GM20431 (cell line): ENCODE data around the gene RGS16.

Experiments used
- in situ Hi-C: fragments of 300-500 bp; cut with MseI, MboI; formaldehyde crosslinking; loops from one replicate; pipeline ENCODE4 v1.15.0; 2020; ENCODE audit warnings: low sequenced_read_pairs; ENCODE audit not compliant: unreplicated experiment

Gene RGS16

DNA sequence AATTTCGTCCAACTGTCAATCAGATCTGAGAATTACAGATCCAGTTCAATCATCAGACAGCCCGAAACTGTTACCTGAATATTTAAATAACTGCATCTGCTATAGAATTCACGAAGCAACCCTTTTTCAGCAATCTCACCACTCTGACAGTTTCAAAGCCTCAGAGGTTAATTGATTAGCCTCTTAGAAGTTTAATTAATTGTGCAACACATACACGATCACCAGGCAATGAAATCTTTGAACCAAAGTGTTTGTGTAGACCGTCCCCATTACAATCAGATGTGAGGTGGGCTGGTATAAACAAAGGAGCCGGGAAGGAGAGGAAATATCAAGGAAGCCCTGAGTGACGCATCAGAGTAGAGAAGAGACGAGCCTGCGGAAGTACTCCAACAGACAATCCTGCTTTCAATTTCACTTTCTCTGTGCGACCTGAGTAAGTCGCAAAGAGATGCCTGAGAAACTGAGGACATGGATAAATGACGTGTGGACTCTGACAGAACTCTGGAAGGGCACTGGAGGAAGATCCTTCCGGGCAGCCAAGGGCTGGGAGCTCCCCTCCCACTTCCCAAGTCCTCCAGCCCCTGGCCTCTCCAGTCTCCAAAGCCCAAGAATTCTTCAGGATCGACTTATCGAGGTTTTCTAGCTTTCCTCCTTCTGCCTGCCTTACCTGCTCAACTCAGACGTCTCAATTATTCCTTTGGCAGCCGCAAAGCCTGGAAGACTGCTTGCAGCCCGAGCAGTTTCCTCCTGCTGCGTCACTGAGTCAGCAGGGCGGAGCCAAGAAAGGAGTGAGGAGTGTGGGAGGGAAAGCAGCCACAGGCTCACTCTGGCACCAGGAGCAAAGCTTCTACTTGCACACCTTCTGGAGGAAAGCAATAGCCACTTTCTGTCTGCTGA, 15.4 kb downstream of the RGS16 start, which contains the start of gene RNASEL:
TSS of gene RNASEL (minus strand) at position 757 of the 897 bp plus-strand sequence. CDS start 2,450 bp downstream, outside the sequence.
- in situ Hi-C loops, result no loop called here

DNA sequence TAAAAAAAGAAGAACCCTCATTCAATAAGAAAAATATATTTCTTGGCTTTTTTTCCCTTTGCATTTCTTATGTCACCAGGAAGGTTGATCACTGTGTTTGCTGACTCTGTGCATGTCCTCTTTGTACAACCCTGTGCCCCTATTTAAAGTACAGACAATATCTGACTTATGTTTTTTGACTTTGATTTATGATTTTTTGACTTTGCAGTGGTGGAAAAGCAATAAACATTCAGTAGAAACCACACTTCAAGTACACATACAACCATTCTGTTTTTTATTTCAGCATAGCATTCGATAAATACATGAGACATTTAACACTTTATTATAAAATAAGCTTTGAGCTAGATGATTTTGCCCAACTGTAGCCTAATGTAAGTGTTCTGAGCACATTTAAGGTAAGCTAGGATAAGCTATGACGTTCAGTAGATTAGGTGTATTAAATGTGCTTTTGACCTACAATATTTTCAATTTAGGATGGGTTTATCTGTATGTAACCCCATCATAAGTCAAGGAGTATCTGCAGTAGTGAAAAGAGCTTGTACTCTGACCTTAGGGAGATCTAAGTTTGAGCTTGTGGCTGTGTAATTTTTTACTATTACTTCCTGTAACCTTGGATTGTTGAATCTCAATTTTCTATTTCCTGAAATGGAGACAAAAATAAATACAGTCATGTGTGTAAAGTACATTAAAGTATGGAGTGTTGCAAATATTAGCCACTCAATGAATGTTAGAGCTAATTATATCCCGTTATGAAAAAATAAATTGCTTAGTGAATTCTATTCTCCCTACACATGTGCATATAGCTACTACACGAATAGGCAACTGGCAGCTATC, 16.3 kb downstream of the RGS16 start:
- in situ Hi-C loops, result no loop called here

DNA sequence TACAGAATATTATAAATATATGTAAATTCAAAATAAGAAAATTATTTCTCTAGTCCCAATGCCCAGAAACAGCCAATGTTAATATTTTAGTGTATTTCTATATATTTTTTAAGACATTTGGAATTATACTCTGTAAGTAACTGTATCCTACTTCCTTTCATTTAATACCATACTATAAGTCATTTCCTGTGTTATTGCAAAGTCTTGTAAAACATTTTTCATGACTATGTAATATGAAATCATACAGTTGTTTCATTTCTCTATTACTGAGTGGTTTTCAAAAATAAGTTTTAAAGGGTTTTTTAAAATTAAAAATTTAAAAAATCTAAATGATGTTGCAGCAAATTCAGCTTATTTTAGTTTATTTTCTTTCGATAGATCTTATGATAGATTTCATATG, 17.1 kb downstream of the RGS16 start:
- in situ Hi-C loops, result no loop called here

DNA sequence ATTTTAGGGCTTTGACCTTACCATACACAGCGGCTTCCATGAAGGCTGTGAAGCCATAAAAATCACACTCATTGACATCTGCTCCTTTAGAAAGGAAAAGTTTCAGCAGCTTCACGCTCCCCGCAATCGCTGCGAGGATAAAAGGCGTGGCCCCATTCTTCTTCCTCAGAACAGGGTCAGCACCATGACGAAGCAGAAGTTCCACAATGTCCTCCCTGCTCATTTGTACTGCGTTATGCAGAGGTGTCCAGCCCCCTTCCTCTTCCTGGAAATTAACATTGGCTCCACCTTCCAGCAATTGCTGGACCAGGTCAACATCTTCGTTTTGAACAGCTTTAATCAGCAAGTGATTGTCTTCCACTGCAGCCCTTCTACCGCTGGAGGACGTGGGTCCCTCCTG, 17.8 kb downstream of the RGS16 start:
- in situ Hi-C loops, result no loop called here

DNA sequence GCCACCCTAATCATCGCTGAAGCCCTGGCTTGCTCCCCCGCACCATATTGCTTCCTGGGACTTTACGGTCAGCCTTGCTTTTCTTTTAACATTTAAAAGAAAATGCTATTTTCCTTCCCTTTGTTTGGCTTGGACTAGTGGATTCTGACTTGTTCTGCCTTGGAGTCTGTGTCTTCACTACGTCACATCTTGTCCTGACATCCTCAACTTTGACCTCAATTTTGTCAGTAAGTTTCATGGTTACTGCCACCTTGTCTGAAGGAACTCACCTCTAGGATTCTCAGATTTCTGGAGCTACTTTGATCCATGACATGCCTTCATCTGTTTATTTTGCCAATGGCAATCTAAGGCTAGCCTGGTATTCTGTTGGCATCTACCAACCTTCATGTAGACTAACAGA, 19.4 kb downstream of the RGS16 start:
- in situ Hi-C loops, result no loop called here

DNA sequence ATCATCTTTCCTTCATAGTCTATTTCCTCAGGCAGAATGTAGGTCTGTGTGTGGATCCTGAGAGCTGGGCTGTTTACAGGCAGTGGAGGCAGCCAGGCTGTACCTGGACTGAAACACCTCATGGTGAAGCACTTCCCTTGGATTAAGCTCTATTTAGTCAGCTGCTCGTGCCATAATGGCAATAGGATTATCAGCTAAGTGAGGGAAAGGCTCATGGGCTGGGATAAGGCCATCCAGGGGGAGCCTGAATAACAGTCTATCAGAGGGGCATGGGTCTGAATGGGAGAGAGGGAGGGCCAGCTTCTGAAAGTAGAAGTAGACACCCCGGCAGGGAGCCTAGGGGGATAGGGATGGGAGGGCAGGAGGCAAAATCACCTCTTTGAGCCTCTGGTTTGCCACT, 23.5 kb downstream of the RGS16 start:
- in situ Hi-C loops, result no loop called here

DNA sequence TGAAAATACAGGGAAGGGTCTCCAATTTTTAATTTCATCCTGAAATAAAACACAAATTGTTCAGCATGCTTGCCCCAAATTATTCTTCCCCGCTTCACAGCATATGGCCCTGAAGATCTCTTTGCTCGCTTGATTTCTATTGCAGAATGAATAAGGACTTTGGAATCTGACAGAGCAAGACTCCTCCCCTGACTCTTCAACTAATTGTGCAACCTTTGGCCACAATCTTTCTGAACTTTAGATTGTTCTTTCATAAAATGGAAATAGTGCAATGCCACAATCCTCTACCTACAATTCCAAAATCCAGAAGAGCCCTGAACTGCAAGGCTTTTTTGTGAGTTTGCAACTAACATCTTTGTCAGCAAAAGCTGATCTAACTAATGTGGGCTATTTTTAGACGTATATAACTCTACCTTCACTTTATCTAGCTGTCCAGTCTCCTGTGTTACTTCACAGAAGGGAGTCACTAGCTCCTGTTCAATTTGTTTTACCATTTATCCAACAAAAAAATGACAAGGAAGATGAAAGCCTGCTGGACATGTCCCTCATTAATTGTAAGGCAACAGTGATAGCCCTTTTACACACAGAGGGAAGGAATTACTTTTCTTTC, 28.5 kb downstream of the RGS16 start:
- in situ Hi-C loops, result no loop called here

DNA sequence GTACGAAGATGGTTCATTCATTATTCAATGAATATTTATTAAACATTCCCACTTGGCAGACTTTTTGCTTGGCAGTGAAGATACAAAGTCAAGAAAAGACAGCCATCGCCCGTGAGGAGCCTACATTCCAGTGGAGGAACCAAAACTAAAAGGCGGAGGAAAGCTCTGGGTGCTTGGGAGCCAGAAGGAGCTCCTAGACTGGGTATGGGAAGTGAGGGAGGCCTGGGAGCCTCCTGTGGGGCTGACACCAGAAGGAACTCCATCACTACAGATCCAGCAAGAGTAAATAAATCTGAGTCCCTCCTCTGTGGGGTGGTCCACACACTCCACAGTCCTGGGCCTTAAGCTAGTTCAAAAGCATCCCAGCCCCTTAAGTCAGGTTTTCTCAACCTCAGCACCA, 30.0 kb downstream of the RGS16 start:
- in situ Hi-C loops, result no loop called here

DNA sequence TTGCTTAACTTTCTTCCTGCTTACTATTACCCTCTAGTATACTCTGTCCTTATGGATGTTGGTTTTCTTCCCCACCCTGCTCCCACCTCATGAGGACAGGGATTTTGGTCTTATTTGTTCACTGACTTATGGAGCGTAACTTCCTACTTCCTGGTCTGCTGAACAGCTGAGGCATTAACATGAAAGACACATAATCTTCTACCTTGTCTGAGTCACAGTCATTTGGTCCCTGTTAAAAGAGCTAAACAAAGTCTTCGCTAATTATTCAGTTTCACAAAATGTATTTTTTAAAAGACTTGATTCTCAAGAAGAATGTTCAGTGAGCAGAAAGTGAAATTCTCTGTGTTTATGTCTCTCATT, 33.6 kb downstream of the RGS16 start:
- in situ Hi-C loops, result no loop called here

DNA sequence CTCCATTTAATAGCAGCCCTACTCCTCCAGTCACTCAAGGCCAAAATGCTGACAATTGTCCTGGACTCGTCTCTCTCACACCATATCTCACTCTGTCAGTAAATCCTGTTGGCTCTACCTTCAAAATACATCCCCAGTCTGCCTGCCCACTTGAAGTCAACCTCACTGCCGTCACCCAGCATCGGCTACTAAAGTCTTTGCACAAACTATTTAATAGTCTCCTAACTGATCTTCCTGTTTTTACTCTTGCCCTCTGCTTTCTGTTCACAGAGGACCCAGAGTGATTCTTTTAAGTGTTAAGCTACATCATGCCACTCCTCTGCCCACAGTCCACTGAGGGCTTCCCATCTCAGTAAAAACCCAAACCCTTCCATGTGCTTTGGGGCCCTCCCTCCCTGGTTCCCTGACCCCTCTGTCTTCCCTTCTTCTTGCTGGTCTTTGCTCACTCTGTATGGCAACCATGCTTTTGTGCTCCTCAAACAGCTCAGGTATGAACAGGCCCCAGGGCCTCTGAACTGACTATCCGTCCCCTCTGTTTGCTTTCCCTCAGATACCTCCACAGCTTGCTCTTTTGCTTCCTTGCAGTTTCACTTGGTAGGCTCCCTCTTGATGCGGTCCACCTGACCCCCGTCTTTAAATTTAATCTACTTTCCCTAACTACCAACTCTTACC, 34.1 kb downstream of the RGS16 start:
- in situ Hi-C loops, result no loop called here

DNA sequence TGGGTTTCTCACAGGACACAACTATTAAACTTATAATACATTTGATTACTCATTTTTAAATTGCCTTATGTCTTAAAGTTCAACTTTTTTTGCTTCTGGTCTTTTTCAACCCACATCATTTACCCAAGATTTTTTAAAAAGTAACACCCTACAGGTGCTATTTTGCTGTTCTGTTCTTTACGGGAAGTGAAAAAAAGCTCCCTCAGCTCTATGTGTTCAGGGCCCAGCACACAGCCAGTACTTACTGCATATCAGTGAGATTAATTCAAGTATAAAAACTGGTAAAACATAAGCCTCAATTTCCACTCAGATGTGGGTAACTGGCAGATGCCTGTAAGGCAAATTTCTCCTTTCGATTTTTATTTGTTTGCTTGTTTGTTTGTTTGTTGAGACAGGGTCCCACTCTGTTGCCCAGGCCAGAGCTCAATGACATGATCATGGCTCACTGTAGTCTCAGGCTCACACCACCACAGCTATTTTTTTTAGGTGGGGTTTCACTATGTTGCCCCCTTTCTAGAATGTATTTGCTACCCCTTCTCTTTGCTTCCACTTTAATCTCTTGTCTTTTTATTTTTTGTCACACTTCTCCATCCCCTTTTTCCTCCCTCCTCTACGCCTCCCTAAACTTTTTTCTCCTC, 35.4 kb downstream of the RGS16 start:
- in situ Hi-C loops, result no loop called here

DNA sequence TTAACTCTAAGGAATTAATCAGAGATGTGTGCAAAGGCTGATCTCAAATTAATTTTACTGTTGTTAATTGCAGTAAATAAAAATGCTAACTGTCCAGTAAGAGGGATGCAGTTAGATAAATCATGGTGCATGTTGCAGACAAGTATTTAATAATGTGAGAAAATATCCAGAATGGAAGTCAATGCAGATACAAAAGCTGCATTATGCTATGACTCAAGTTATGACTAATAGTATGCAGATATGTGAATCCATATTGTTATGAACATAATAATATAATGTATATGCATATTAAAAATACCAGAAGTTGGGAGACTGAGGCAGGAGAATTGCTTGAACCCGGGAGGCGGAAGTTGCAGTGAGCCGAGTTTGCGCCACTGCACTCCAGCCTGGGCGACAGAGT, 36.6 kb downstream of the RGS16 start:
- in situ Hi-C loops, result no loop called here

DNA sequence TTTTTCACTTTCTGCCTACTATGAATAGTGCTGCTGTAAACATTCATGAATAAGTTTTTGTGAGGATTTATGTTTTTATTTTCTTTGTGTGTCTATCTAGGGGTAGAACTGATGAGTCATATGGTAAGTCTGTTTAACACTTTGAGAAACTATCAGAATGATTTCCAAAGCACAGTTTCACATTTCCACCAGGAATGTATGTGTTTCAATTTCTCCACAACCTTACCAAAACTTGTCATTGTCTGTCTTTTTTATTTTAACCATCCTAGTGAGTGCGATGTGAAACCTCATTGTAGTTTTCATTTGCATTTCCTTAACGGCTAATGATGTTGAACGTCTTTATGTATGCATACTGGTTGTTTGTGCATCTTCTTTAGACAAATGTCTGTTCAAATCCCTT, 38.7 kb downstream of the RGS16 start:
- in situ Hi-C loops, result no loop called here

DNA sequence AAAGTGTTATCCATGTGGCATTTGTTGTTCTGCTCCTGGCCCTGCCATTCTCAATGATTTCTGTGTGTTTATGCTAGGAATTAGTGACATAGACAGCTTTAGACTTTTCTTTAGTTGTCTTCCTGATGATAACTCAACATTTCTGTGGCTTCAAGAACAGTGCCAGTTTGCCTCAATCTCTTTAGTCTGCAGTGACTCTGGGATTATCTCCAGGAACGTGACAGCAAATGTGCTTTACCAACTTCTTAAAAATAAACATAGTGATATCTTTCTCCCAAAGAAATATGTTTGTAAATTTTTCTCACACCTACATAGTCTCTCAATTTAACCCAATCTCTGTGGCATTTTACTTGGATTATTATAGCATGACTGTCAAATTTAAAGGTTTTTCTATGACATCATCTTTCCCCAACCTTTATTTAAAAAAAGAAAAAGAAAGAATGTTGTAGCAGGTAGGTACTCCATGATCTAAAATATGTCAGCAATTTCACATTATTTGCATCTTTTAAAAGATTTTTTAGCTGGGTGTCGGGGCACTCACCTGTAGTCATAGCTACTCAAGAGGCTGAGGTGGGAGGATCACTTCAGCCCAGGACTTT, 39.7 kb downstream of the RGS16 start:
- in situ Hi-C loops, result no loop called here

DNA sequence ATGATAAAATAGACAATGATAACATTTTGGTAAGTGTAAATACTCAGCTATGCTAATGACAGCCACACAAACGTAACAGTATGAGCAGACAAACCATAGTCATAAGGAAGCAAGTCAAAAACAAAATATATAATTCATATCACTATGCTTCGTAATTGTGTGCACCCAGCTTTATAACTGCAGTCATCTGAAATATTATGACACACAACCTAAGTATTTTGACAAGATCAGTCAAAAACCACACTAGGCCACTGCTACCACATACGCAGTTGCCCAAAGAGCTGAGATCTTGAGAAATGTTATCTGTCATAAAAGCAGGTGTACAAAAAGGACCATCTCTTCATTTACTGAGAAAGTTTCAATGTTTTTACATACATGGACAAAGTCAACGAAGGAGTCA, 41.1 kb downstream of the RGS16 start:
- in situ Hi-C loops, result no loop called here

DNA sequence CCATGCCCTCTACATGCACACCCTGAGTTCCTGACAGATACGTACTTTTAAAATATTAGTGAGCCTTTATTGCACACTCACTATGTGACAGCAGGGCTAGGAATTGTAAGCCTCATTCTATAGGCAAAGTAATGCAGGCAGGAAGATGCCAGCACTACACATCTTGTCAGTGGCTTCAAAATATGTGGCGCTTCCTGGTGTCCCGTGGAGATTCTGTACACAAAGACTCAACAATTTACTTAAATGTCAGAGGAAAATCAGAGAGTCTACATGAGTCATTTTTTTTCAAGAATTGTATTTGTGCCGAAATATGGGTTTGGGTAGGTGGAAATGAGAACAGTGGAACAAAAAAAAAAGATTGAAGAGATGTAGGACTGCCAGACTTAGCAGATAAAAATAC, 42.7 kb downstream of the RGS16 start:
- in situ Hi-C loops, result no loop called here

DNA sequence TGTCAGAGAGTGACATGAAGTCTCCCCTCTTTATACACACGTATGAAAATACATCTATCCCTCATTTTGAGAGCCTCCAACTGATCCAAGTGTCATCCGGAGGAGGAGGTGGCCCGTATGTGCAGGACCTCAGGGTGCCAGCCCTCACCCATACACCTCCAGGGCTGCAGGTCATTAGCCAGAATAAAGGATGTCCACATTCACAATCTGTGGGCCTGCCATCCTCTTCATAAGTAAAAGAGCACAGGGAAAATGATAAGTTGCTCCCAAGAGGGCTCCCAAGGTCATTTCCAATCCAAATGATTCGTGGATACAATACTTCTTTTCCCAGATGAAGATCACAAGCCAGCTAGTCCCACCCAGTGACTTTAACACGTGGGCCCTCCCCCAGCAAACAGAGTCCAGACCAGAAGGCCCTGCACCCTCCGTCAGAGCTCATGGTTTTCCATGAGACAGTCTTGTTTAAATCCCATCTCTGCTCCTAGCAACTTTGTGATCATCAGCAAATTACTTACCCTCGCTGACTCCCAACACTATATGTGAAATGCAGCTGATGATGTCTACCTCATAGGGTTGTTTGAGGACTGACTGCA, 43.7 kb downstream of the RGS16 start:
- in situ Hi-C loops, result no loop called here

DNA sequence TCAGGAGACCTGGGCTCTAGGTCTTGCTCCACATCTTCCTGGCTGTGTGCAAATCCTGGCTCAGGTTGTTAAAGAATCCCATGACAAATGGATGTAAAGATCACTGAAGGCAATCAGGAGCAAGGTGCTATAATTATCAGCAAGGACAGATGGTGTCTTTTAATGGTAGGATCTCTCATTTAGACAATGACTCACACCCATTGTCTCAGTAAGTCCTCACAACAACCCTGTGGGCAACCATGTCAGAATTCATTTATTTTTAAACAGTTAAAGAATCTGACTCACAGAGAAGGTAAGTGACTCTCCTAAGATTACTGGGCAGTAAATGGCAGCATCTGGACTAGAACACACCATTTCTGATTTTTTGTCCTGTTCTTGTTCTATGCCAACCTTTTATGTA, 47.9 kb downstream of the RGS16 start:
- in situ Hi-C loops, result no loop called here

DNA sequence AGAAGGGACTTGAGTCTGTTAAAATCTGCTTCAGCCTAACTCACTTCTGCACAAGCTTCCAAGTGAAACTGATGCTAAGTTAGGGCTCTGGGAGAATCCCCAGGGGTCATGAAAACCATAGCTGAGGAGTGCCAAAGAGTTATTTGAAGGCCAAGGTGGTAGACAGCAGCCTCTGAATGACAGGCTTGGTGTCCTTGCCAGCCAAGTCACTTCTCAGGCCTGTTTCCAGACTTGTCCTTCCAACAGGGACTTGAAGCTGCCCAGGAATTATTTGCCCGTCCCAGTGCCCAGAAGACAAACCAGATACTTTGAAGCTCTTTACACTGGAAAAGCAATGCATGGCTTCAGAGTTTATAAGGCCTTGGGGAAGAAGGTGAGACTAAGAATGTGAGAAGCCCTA, 48.7 kb downstream of the RGS16 start:
- in situ Hi-C loops, result no loop called here
